GM18873 (cell line): ENCODE results near the gene NTN1.

Source experiments
- ATAC-seq: cut with Tn5 transposase; IDR thresholded peaks from one replicate; pipeline ENCODE4 v1.9.1; 2021; ENCODE audit warnings: mild to moderate bottlenecking, moderate library complexity, moderate number of reproducible peaks; ENCODE audit not compliant: unreplicated experiment, low FRiP score

The NTN1 gene

GRCh38 chr17:9116311-9116835 is 95.1 kb downstream of the NTN1 start:
- no peak for ATAC-seq

- ATAC-seq, result no peak
Observed at GRCh38 chr17:9116861-9117568, 95.7 kb downstream of the NTN1 start.

GRCh38 chr17:9120471-9120870 is 99.2 kb downstream of the NTN1 start:
- no peak for ATAC-seq

- no peak for ATAC-seq
Observed at GRCh38 chr17:9121186-9121820, 100.0 kb downstream of the NTN1 start.

- no peak for ATAC-seq
Observed at GRCh38 chr17:9123594-9124553, 102.6 kb downstream of the NTN1 start.

GRCh38 chr17:9124554-9124935 is 103.2 kb downstream of the NTN1 start:
- ATAC-seq, result no peak

- ATAC-seq, result no peak
Observed at GRCh38 chr17:9125722-9126121, 104.4 kb downstream of the NTN1 start.

- ATAC-seq, result no peak
Observed at GRCh38 chr17:9127340-9127739, 106.0 kb downstream of the NTN1 start.

GRCh38 chr17:9131371-9131770 is 110.1 kb downstream of the NTN1 start:
- ATAC-seq, result no peak

- no peak for ATAC-seq
Observed at GRCh38 chr17:9132291-9132690, 111.0 kb downstream of the NTN1 start.

- ATAC-seq, result no peak
Observed at GRCh38 chr17:9132944-9133610, 111.8 kb downstream of the NTN1 start.

GRCh38 chr17:9138161-9138717 is 116.9 kb downstream of the NTN1 start:
- ATAC-seq, result no peak

- no peak for ATAC-seq
Observed at GRCh38 chr17:9139695-9140094, 118.4 kb downstream of the NTN1 start.

GRCh38 chr17:9140550-9141424 is 119.5 kb downstream of the NTN1 start:
- no peak for ATAC-seq

GRCh38 chr17:9141425-9141753 is 120.1 kb downstream of the NTN1 start:
- ATAC-seq, result no peak

GRCh38 chr17:9142772-9143494 is 121.6 kb downstream of the NTN1 start:
- ATAC-seq, result no peak

GRCh38 chr17:9144502-9145249 is 123.4 kb downstream of the NTN1 start:
- no peak for ATAC-seq

- no peak for ATAC-seq
Observed at GRCh38 chr17:9146064-9146463, 124.8 kb downstream of the NTN1 start.
